GM04503 (cell line): Measurements from ENCODE around the gene LMX1A.

Experiments used
- DNase-seq: peaks from one replicate; pipeline ENCODE4 v3.0.0-alpha.2; 2012; ENCODE audit warnings: low read depth

The LMX1A gene

DNA sequence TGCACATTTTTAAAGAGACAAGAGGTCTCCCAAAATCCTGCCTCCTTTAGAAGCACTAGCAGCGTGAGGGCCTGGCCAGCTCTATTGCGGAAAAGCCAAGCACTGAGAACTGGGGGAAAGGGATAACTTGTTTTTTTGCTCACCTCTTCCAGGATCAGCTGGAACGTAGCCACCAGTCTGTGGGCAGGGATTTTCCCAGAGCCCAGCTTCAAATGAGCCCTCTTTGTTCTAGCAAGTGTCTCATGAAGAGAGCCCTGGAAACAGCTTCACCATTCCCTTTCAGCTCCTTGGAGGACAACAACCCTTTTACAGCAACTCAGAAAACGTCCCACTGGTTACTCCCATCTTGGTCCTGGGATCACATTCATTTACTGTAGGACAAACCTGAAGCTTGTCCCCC lies 195.4 kb downstream of the LMX1A start:
- no peak for DNase-seq

DNA sequence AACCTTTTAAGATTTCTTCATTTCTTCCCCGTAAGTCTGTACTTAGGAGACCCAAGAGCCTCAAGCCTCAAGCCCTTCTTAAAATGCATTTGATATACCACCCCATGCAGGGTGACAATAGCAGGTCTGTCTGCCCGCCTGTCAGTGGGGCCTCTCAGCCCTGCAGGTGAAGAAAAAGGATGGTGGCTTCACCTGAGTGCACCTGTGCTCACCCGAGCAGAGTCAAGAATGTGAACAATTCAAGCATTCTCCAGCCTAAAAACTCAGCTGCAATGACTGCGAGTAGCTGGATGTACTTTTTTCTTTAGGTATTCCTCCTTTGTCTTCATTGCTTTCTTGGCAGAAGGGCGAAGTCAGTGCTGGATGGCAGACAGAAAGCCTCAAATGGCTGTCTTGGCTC lies 203.3 kb downstream of the LMX1A start:
- no peak for DNase-seq

DNA sequence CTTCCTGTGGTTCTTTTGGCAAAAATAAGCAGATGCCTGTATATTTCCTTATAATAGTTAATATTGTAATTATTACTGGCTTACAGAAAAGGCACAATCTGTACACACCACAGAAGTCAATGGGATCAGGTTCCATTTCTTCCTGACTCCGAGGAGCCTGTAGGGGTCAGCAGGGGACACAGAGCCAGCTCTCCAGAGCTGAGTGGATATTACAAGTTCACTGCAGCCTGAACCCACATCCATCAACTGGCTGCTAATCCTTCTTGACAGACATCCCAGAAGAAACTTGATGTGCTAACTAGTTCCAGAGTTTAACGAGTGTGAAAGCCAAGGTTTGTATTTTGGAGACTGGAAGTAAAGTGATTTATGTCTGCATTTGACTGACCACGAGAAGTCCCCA lies 203.8 kb downstream of the LMX1A start:
- no peak for DNase-seq

GRCh38 chr1:165152109-165152508 lies 204.4 kb downstream of the LMX1A start:
- DNase-seq, result no peak
